ENCODE results near the gene SPATS2L. TPM values are rescaled to one million over a fixed set of nuclear protein-coding genes. Genes with fewer than 3 reads are reported as not detected.

The SPATS2L gene
- total and polyA plus RNA-seq, 9 donors = 36.5 to 93.0 (median 70.6) TPM

DNA sequence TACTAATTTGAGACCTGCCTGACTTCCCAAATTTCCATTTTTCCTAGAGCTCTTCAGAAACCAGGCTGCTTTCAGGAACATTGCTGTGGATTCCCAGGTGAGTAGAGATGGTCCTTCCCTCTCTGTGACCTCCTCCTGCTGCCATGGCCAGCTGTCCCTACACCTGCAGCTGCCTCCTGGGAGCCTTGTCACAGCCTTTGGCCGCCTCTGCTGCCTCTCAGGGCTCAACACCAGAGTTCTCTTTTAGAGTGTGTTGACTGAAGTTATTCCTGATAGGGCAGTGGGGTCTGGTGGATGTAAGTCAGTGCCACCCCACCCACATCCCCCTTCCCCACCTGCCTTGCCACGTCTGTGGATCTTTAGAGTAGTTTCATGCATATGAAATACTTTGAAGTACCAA is 22.9 kb downstream of the SPATS2L start:
- no peaks in the 10 kb centered on the region for H3K9me3 ChIP-seq
- DNase-seq = no peak
- intact Hi-C loops (cut with DNase I) = no loop called here
- no peaks in the 10 kb centered on the region for H3K27me3 ChIP-seq
- H3K4me3 ChIP-seq = no peak overlapping the region
- WGBS, 3 donors = 68 to 82% (median 79%) methylated on average over 1 to 2 of the region's 2 CpGs
- H3K36me3 ChIP-seq = no peaks in the 10 kb centered on the region
- H3K4me1 ChIP-seq (ENCODE audit: insufficient read depth) = peaks cover 3% of the 10 kb centered on the region
- no peak overlapping the region for H3K27ac ChIP-seq
- no peak for TF ChIP-seq CTCF (IDR thresholded peaks at IDR 0.05)
- TF ChIP-seq POLR2A (IDR thresholded peaks at IDR 0.05) = no peak

DNA sequence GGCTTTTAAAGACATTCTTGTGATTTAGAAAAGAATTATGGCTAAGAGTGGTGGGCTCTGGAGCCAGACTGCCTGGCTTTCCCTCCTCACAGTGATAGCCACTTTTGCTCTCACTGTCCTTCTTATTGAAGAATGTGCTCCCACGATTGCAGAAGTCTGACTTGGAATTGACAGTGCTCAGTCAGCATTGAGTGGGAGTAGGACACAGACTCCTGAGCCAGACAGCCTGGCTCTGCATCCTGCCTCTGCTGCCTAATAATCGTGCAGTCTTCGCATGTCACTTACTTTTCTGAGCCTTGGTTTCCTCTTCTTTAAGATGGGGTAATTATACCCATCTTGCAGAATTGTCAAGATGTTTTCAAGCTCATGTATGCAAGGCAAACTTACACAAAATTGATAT is 23.3 kb downstream of the SPATS2L start:
- Histone ChIP-seq H3K36me3 (no peaks in the 10 kb centered on the region), H3K9me3 (no peaks in the 10 kb centered on the region), H3K27me3 (no peaks in the 10 kb centered on the region), H3K4me3 (no peak overlapping the region), H3K27ac (no peak overlapping the region), H3K4me1 (ENCODE audit: insufficient read depth) (peaks cover 3% of the 10 kb centered on the region)
- no peak for DNase-seq
- no peak for TF ChIP-seq EP300 (IDR thresholded peaks at IDR 0.05)
- TF ChIP-seq POLR2A (IDR thresholded peaks at IDR 0.05) = no peak
- TF ChIP-seq CTCF (IDR thresholded peaks at IDR 0.05) = no peak
- 46 to 55% (median 50%) methylated on average over 3 of the region's 3 CpGs for WGBS, 3 donors
- intact Hi-C loops (cut with DNase I) = no loop called here

DNA sequence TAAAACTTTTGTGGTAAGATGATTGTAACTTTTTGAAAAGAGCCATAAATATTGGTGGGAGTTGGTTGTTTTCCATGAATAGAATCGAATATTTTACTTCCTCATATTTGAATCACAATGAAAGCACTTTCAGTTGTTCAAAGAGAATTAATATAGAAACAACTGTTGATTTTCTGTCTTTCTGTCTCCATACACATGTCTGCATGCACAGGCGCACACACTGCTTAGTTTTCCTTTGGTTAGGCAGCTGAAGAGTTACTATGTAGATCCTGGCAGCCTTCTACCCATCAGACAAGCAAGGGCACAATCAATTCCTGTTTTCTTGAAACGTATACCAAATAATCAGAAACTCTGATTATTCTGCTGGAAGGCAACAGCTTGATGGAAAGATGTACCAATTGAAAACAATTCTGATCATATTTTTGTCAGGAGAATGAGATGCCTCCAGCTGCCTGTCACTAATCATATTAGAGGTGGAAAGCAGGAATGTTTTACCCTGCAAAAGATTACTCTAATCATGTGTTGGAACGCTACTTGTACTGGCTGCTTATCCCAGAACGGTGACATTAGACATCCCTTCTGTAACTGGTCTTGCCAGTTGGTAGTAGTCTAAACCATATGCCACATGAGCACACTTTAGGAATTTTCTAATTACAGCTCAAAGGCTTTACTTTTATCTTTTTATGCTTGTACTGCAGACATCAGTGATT is 24.0 kb downstream of the SPATS2L start:
- 46 to 50% (median 47%) methylated on average over 5 of the region's 5 CpGs for WGBS, 3 donors
- no peak for DNase-seq
- Histone ChIP-seq H3K36me3 (no peaks in the 10 kb centered on the region), H3K27ac (no peak overlapping the region), H3K4me1 (ENCODE audit: insufficient read depth) (peaks cover 5% of the 10 kb centered on the region), H3K9me3 (no peaks in the 10 kb centered on the region), H3K4me3 (no peak overlapping the region), H3K27me3 (no peaks in the 10 kb centered on the region)
- TF ChIP-seq EP300 (IDR thresholded peaks at IDR 0.05) (no peak), CTCF (IDR thresholded peaks at IDR 0.05) (no peak), POLR2A (IDR thresholded peaks at IDR 0.05) (no peak)
- intact Hi-C loops (cut with DNase I) = no loop called here

DNA sequence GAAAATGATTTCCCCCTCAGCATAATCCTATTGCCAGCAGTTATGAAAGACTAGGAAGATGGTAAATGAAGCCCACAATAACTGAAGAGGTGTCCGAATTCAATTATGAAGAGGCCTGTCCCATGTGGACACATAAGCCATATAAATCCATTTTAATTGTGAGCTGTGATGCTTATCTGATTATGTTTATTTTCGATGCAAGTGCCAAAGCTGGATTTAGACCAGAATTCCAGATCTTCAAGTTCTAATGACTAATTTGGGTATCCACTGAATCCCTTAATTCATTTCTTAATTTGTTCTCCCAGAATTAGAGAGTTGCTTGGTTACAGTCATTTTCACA is 24.5 kb downstream of the SPATS2L start:
- Histone ChIP-seq H3K9me3 (no peaks in the 10 kb centered on the region), H3K27ac (no peak overlapping the region), H3K4me1 (ENCODE audit: insufficient read depth) (peaks cover 5% of the 10 kb centered on the region), H3K4me3 (no peak overlapping the region), H3K36me3 (no peaks in the 10 kb centered on the region), H3K27me3 (no peaks in the 10 kb centered on the region)
- no peak for DNase-seq
- 79 to 85% (median 82%) methylated on average over 2 of the region's 2 CpGs for WGBS, 3 donors
- intact Hi-C loops (cut with DNase I) = no loop called here
- no peak for TF ChIP-seq CTCF (IDR thresholded peaks at IDR 0.05)
- no peak for TF ChIP-seq EP300 (IDR thresholded peaks at IDR 0.05)
- no peak for TF ChIP-seq POLR2A (IDR thresholded peaks at IDR 0.05)

Data from ovary (tissue), 9 donors.